ENCODE data around the gene CTXN1. TPM values are rescaled to one million over a fixed set of nuclear protein-coding genes. Genes with fewer than 3 reads are reported as not detected.
"Not testable (repeated sequence)": the region's sequence is repeated elsewhere in the genome, so short reads cannot be mapped to it uniquely, and the experiment has no call there.

The CTXN1 gene
- total RNA-seq, 2 experiments from 2014 or later, result 0.31 to 0.37 TPM

GRCh38 chr19:7893362-7894101 is 32.4 kb downstream of the CTXN1 start:
- ATAC-seq; H3K4me1 Mint-ChIP-seq (ENCODE audit: low read depth); H3K9me3 Mint-ChIP-seq (ENCODE audit: insufficient read depth); DNase-seq; H3K27ac Mint-ChIP-seq; H3K36me3 Mint-ChIP-seq (ENCODE audit: low read depth); H3K4me3 Mint-ChIP-seq; POLR2A ChIA-PET: not testable (repeated sequence)
- CTCF ChIA-PET, result interaction anchor here (0.7 to 1.5 kb wide), 2 partner anchors 24 to 27 kb away, joined by 3 to 7 read pairs; no protein-coding TSS in a partner anchor
- H3K27me3 Mint-ChIP-seq (ENCODE audit: low read depth), result peaks cover 11% of the 10 kb centered on the region

GRCh38 chr19:7888826-7889217 is 37.1 kb downstream of the CTXN1 start:
- Mint-ChIP-seq H3K4me1 (ENCODE audit: low read depth) (peaks cover 2% of the 10 kb centered on the region), H3K27ac (no peak overlapping the region), H3K4me3 (no peak overlapping the region), H3K9me3 (ENCODE audit: insufficient read depth) (no peaks in the 10 kb centered on the region), H3K36me3 (ENCODE audit: low read depth) (no peaks in the 10 kb centered on the region), H3K27me3 (ENCODE audit: low read depth) (peaks cover 16% of the 10 kb centered on the region)
- no peak for DNase-seq
- ChIA-PET POLR2A (no interaction called here), CTCF (interaction anchor here (3.1 kb wide), 1 partner anchor 20 kb away, joined by 17 read pairs; no protein-coding TSS in a partner anchor)
- ATAC-seq, result no peak

- no peak within 1 kb of the TSS for H3K4me3 Mint-ChIP-seq
- no peak for DNase-seq
- CTCF ChIA-PET, result interaction anchor here (1.3 to 3.1 kb wide), 2 partner anchors 15 to 19 kb away, joined by 3 to 17 read pairs; partner anchors contain the start of gene MAP2K7
Measured at GRCh38 chr19:7888145-7888825, 37.6 kb downstream of the CTXN1 start, which contains the start of gene LRRC8E. Gene LRRC8E (plus strand): TSS chr19:7888510. CDS start chr19:7895604, 7,094 bp downstream.

GRCh38 chr19:7887408-7888144 is 38.4 kb downstream of the CTXN1 start:
- peaks cover 16% of the 10 kb centered on the region for H3K27me3 Mint-ChIP-seq (ENCODE audit: low read depth)
- DNase-seq (no peak), ATAC-seq (no peak)
- no peaks in the 10 kb centered on the region for H3K36me3 Mint-ChIP-seq (ENCODE audit: low read depth)
- no peak overlapping the region for H3K27ac Mint-ChIP-seq
- POLR2A ChIA-PET, result interaction anchor here (0.7 kb wide), 1 partner anchor 8 kb away, joined by 3 read pairs; no protein-coding TSS in a partner anchor
- H3K4me1 Mint-ChIP-seq (ENCODE audit: low read depth), result no peaks in the 10 kb centered on the region
- CTCF ChIA-PET, result interaction anchor here (1.3 to 3.1 kb wide), 3 partner anchors 16 to 319 kb away, joined by 3 to 17 read pairs (median 4); partner anchors contain the start of gene MAP2K7
- no peak overlapping the region for H3K4me3 Mint-ChIP-seq
- no peaks in the 10 kb centered on the region for H3K9me3 Mint-ChIP-seq (ENCODE audit: insufficient read depth)

More at GRCh38 chr19:7888145-7888825, 37.6 kb downstream of the CTXN1 start, which contains the start of gene LRRC8E:
- ATAC-seq, result peak; percentile 80
- Mint-ChIP-seq H3K27ac (no peak within 1 kb of the TSS), H3K9me3 (ENCODE audit: insufficient read depth) (no peaks in the 10 kb centered on the region), H3K27me3 (ENCODE audit: low read depth) (peaks cover 16% of the 10 kb centered on the region), H3K4me1 (ENCODE audit: low read depth) (no peaks in the 10 kb centered on the region), H3K36me3 (ENCODE audit: low read depth) (no peaks in the 10 kb centered on the region)
- POLR2A ChIA-PET, result no interaction called here

GRCh38 chr19:7885818-7886217 is 40.1 kb downstream of the CTXN1 start:
- Mint-ChIP-seq H3K9me3 (ENCODE audit: insufficient read depth) (no peaks in the 10 kb centered on the region), H3K4me1 (ENCODE audit: low read depth) (no peaks in the 10 kb centered on the region), H3K36me3 (ENCODE audit: low read depth) (no peaks in the 10 kb centered on the region), H3K4me3 (no peak overlapping the region), H3K27ac (no peak overlapping the region), H3K27me3 (ENCODE audit: low read depth) (peaks cover 14% of the 10 kb centered on the region)
- no peak for ATAC-seq
- ChIA-PET CTCF (interaction anchor here (1.4 to 1.9 kb wide), 3 partner anchors 17 to 318 kb away, joined by 3 to 6 read pairs (median 4); no protein-coding TSS in a partner anchor), POLR2A (no interaction called here)
- DNase-seq, result no peak

- no peaks in the 10 kb centered on the region for H3K9me3 Mint-ChIP-seq (ENCODE audit: insufficient read depth)
- no peak overlapping the region for H3K27ac Mint-ChIP-seq
- no peak for DNase-seq
- no peaks in the 10 kb centered on the region for H3K36me3 Mint-ChIP-seq (ENCODE audit: low read depth)
- H3K4me3 Mint-ChIP-seq, result no peak overlapping the region
- peaks cover 9% of the 10 kb centered on the region for H3K27me3 Mint-ChIP-seq (ENCODE audit: low read depth)
- no peak for ATAC-seq
- H3K4me1 Mint-ChIP-seq (ENCODE audit: low read depth), result no peaks in the 10 kb centered on the region
- CTCF ChIA-PET, result interaction anchor here (1.1 to 1.8 kb wide), 3 partner anchors 15 to 232 kb away, joined by 3 to 14 read pairs (median 3); no protein-coding TSS in a partner anchor
- POLR2A ChIA-PET, result no interaction called here
Measured at GRCh38 chr19:7883796-7884570, 42.0 kb downstream of the CTXN1 start.

GRCh38 chr19:7883105-7883504 is 42.8 kb downstream of the CTXN1 start:
- DNase-seq (no peak), ATAC-seq (no peak)
- Mint-ChIP-seq H3K36me3 (ENCODE audit: low read depth) (no peaks in the 10 kb centered on the region), H3K4me3 (no peak overlapping the region), H3K27ac (no peak overlapping the region), H3K4me1 (ENCODE audit: low read depth) (no peaks in the 10 kb centered on the region), H3K27me3 (ENCODE audit: low read depth) (peaks cover 5% of the 10 kb centered on the region), H3K9me3 (ENCODE audit: insufficient read depth) (no peaks in the 10 kb centered on the region)
- ChIA-PET POLR2A (no interaction called here), CTCF (interaction anchor here (1.1 to 1.8 kb wide), 3 partner anchors 14 to 231 kb away, joined by 3 to 14 read pairs (median 3); no protein-coding TSS in a partner anchor)

- Mint-ChIP-seq H3K4me3 (no peak overlapping the region), H3K4me1 (ENCODE audit: low read depth) (no peaks in the 10 kb centered on the region), H3K36me3 (ENCODE audit: low read depth) (no peaks in the 10 kb centered on the region), H3K27ac (no peak overlapping the region), H3K9me3 (ENCODE audit: insufficient read depth) (no peaks in the 10 kb centered on the region), H3K27me3 (ENCODE audit: low read depth) (peaks cover 3% of the 10 kb centered on the region)
- POLR2A ChIA-PET, result no interaction called here
- no peak for DNase-seq
- CTCF ChIA-PET, result interaction anchor here (1.1 to 1.3 kb wide), 2 partner anchors 13 to 201 kb away, joined by 4 to 5 read pairs; partner anchors contain the start of gene TRAPPC5
- no peak for ATAC-seq
Measured at GRCh38 chr19:7881910-7882309, 44.0 kb downstream of the CTXN1 start.

- Mint-ChIP-seq H3K4me3 (no peak overlapping the region), H3K27ac (no peak overlapping the region), H3K27me3 (ENCODE audit: low read depth) (peaks cover 3% of the 10 kb centered on the region), H3K36me3 (ENCODE audit: low read depth) (no peaks in the 10 kb centered on the region), H3K4me1 (ENCODE audit: low read depth) (peaks cover 3% of the 10 kb centered on the region), H3K9me3 (ENCODE audit: insufficient read depth) (no peaks in the 10 kb centered on the region)
- DNase-seq (no peak), ATAC-seq (no peak)
- CTCF ChIA-PET, result interaction anchor here (1.6 kb wide), 1 partner anchor 11 kb away, joined by 12 read pairs; no protein-coding TSS in a partner anchor
- POLR2A ChIA-PET, result interaction anchor here (1.0 kb wide), 1 partner anchor 8 kb away, joined by 3 read pairs; no protein-coding TSS in a partner anchor
Measured at GRCh38 chr19:7879836-7880235, 46.1 kb downstream of the CTXN1 start.

GRCh38 chr19:7879111-7879807 is 46.7 kb downstream of the CTXN1 start:
- H3K27ac Mint-ChIP-seq, result no peak overlapping the region
- DNase-seq (no peak), ATAC-seq (no peak)
- no peak overlapping the region for H3K4me3 Mint-ChIP-seq
- POLR2A ChIA-PET, result interaction anchor here (1.0 kb wide), 1 partner anchor 8 kb away, joined by 3 read pairs; no protein-coding TSS in a partner anchor
- H3K27me3 Mint-ChIP-seq (ENCODE audit: low read depth), result peaks cover 7% of the 10 kb centered on the region
- H3K9me3 Mint-ChIP-seq (ENCODE audit: insufficient read depth), result no peaks in the 10 kb centered on the region
- no peaks in the 10 kb centered on the region for H3K36me3 Mint-ChIP-seq (ENCODE audit: low read depth)
- CTCF ChIA-PET, result interaction anchor here (1.6 kb wide), 1 partner anchor 10 kb away, joined by 12 read pairs; no protein-coding TSS in a partner anchor
- peaks cover 6% of the 10 kb centered on the region for H3K4me1 Mint-ChIP-seq (ENCODE audit: low read depth)

Data from activated CD8-positive, alpha-beta T cell treated with anti-CD3 and anti-CD28 coated beads, Interleukin-2, amount 10 ng/mL, durations not matched to agents 7 days and 5 days (primary cell).